ENCODE measurements around the gene GRIK1.
"Not testable (repeated sequence)": the region's sequence is repeated elsewhere in the genome, so short reads cannot be mapped to it uniquely, and the experiment has no call there.

GRIK1 gene

GRCh38 chr21:29639366-29640079 lies 300.3 kb downstream of the GRIK1 start:
- no peak for DNase-seq

DNA sequence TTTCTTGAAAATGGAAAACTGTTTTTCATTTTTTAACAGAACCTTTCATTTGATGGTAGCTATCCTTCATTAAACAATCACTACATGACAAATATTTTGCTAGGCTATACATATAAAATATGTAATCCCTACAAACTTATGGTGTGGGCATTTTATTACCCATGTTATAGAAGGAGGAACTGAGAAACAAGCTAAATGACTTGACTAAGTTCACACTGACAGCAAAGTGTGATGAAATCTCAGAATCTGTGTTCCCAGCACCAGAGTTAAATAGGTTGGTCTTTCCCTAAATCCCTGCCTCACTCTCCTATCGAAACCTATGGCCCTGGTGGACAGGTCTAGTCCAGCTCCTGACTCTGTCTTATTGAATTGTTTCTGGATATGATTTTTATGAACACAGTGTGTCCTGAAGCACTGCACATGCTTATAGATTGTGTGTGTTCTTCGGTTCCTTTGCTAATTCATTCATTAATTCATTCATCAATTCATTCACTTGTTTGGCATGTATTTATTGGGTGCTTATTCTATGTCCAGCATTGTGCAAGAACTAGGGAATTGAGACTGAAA lies 301.0 kb downstream of the GRIK1 start:
- no peak for DNase-seq

DNA sequence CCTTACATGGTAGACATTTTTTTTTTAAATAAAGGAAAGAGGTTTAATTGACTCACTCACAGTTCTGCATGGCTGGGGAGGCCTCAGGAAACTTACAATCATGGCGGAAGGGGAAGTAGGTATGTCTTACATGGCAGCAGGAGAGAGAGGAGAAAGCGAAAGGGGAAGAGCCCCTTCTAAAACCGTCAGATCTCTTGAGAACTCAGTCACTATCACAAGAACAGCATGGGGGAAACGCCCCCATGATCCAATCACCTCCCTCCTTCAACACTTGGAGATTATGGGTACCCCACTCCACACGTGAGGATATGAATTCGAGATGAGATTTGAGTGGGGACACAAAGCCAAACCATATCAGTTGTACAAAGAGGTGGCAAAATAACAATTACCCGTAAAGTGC lies 301.7 kb downstream of the GRIK1 start:
- DNase-seq, result no peak

- DNase-seq, result no peak
These were observed 302.2 kb downstream of the GRIK1 start for GRCh38 chr21:29637553-29637952.

- no peak for DNase-seq
These were observed 302.7 kb downstream of the GRIK1 start for GRCh38 chr21:29637134-29637533.

GRCh38 chr21:29634418-29634817 lies 305.4 kb downstream of the GRIK1 start:
- DNase-seq, result no peak

DNA sequence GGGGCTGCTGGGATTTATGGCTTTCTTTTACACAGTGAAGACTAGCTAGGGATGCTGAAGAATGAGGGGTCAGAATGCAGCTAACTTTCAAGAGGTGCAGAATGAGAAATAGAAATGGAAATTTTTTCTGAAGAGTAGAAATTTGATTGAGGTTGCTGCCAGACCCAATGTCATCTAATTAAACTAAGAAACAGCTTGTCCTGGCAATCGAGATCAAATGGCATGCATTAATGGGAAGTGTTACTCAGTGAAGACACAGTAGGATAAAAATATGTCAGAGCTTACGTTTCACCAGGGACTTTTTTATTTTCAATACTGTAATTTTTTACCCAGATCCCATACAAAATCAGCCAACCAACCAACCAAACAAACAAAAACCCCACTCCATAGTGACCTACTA lies 306.0 kb downstream of the GRIK1 start:
- DNase-seq, result no peak

DNA sequence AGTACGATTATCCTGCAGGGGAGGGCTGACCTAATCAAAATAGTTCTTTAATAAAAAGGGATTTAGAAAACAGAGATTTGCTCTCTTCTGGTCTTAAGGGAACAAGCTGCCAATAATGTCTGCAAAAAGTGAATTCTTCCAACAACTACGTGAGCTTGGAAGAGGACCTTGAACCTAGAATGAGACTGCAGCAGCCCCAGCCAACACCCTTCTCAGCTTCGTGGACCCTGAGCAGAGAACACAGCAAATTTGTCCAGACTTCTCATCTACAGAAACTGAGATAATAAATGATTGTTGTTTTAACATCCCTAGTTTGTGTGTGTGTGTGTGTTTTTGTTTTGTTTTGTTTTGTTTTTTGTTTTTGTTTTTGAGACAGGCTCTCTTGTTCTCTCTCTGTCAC lies 309.4 kb downstream of the GRIK1 start:
- no peak for DNase-seq

DNA sequence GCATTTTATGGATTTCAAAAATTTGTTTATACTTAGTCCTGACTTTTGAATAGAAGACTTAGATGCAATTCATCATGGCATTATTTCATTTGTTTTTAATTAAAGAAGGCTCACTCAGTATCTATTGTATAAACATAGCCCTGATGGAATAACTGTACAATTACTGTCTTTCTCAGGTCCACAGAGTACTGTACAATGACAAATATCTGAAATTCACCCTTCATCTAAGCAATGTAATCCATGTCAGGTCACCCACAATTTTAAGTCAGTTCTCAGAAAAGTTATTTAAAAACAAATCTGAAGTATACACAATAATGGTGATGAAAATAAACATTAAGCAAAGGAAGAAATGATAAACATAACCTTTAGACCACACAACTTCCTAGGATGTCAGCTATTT lies 311.9 kb downstream of the GRIK1 start:
- DNase-seq, result no peak

DNA sequence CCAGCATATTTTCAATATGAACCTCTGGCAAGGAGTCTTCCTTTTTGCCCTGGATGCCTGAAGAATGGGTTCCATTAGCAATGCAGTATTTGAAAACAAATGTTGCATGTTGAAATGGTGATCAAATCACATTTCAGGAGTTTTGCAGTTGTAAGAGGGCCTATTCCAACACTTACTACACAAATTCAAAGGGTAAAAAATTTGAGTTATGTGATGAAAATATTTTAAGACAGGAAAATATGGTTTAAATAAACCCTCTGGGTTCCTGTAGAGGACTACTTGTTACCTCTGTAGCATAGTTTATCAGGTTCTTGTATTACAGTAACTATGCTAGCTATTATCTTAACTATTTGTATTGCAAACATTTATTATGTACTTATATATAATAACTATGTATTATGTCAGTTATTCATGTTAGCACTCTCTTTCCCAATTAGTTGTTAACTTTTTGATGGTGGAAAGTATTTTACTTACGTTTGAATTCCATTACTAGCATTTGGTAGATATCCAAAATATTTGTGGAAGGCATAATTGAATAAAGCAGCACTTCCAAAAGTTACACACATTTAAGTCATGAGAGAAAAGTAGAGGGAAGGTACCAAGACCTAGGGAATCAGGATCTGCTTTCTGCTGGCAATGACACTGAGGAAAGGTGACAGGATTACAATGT lies 312.9 kb downstream of the GRIK1 start:
- no peak for DNase-seq

GRCh38 chr21:29625990-29626389 lies 313.8 kb downstream of the GRIK1 start:
- no peak for DNase-seq

DNA sequence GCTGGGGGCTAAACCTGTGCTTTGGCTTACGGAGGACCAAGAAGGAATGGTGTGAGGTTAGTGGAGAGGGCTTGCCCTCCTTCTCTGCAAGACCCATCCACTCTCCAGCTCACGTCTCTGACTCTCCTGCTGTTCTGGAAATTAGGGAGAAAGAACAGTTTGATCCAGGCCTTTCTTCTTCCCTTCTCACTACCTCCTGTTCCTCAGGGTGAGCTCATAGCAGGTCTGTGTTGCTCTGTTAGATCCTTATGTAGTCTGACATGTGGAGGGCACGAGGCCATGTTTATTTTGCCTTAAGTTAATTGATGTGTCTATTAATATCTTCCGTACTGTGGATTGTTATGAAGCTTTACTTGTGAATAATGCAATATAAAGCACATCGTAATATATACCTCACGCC lies 315.0 kb downstream of the GRIK1 start:
- no peak for DNase-seq

DNA sequence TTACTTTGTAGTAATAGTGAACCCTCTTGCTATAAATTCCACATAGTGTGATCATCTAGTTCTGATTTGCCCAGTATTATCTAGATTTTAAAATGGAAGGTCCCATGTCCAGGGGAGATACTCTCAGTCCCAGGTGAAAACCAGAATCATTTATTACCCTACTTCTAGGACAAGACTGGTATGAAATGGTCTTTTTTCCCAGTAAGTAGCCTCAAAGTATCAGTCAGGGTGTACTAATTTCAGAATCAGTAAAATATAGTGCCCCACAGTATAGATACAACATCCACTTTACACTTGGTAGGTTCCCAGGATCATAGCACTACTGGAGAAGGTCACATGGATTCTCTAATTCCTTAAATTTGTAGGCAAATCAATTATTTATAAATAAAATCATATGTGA lies 318.3 kb downstream of the GRIK1 start:
- DNase-seq, result no peak

- no peak for DNase-seq
These were observed 323.5 kb downstream of the GRIK1 start for GRCh38 chr21:29616209-29616751.

DNA sequence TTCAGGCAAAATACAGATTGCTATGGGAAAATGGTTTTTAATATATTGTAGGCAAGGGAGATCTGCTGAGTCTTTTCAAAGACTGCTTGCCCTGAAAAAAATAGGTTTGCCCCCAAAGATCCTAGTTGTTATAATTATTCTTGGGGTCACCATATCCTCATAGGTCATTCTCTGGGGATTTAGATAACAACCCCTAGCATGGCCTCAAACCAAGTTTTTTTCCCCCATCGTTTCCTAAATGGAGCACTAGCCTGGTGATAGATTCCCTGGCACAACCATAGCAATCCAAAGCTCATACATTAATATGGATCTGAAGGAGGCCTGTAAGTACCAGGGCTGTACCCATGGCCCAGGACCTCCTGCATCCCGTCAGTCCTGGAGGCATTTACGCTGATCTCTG lies 325.9 kb downstream of the GRIK1 start:
- DNase-seq, result no peak

DNA sequence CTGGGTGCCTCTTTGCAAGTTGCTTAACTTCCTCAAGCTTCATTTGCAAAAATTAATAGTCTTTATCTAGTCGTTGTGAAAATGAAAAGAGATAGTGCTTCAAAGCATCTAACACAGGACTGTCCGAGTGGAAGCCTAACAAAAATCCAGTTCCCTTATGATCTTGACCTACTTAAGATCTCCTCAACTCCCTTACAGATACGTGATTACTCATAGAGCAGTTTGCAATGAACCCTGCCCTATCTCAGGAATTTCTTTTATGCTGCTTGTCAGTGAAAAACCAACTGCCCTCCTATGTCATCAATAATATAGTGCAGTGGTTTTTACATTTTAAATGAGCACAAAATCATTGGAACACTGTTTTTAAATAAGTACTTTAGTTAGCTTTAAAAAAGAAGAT lies 326.8 kb downstream of the GRIK1 start:
- no peak for DNase-seq

DNA sequence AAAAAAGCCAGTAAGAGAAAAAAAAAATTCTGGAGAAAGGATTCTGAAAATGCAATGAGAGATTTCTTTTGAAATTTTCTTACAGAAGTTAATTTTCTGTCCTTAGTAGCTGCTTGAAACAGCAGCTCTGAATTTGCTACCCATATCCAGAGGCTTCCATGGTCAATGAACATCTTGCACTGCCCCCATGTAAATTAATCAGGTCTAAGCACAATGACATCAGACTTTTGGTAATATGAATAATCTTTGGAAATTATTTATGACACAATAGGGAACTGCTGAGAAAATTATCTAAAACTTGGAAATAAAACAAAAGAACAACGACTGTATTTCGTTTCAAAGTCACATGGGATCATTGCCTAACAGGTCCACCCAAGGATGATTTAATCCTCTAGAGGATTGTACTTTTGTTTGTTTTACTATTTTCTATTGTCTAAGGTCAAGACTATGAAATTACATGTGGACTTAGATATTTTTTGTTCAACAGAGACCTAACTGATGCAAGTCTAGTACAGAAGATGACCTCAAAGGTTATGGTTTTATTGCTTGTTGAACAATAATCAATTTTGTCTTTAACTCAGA lies 328.9 kb downstream of the GRIK1 start:
- no peak for DNase-seq

DNA sequence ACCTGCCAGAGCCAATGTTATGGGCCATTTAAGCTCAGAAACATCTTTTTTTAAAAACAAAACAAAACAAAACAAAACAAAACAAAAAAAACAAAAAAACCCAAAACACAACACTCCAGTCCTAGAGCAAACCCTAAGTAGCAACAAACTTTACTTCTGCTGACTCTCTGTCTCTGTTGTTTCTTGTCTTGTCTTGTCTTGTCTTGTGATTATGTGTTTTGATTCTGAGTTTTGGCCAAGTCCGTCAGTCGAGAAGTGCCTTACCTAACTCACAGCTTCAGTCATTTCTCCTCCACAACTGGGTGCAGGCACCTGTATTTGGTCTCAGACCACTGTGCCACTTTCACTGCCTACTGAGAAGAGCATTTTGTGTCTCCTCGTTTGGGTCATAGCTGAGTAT lies 333.2 kb downstream of the GRIK1 start:
- no peak for DNase-seq

DNA sequence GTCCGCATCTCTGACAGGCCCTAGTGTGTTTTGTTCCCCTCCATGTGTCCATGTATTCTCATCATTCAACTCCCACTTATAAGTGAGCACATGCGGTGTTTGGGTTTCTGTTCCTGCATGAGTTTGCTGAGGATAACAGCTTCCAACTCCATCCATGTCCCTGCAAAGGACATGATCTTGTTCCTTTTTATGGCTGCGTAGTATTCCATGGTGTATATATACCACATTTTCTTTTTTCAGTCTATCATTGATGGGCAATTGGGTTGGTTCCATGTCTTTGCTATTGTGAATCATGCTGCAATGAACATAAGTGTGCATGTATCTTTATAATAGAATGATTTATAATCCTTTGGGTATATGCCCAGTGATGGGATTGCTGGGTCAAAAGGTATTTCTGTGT lies 334.6 kb downstream of the GRIK1 start:
- DNase-seq, result not testable (repeated sequence)

- DNase-seq, result no peak
These were observed 335.7 kb downstream of the GRIK1 start for GRCh38 chr21:29604076-29604475.

- DNase-seq, result peak; percentile 65
These were observed 338.7 kb downstream of the GRIK1 start for GRCh38 chr21:29601047-29601446.

DNA sequence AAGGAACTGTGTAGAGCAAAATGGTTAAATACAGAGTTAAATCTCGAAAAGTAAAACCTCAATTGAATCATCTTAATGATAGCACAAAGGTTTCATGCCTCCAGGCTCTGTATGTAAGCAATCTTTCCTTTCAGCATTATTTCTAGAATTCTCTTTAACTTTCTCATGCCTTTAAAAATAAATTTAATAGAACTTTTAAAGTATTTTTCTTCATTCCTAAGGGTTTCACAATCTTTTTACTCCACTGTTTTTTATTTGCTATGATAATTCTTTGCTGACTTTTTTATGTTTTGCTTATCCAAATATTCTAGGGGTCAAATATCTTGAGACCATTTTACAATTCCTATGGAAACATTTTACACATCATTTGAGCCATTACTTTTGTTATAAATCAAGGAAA lies 353.1 kb downstream of the GRIK1 start:
- DNase-seq, result no peak

DNA sequence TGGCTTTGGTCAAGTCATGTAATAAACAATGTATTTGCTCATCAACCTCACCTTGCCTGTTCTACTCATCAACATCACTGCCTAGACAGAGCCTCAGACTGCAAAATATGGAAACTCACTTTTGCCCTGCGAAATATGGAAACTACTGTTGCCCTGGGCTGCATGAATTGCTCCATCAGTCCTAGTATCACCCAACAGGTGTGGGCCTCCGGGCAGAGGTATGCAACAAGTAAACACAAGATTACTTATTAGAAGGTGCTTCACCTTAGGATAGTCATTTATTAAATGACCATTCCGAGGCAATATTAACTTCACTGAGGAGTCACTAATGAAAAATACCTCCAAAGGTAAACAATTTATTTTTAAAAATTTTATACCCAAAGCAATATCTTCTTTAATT lies 354.3 kb downstream of the GRIK1 start:
- DNase-seq, result no peak

DNA sequence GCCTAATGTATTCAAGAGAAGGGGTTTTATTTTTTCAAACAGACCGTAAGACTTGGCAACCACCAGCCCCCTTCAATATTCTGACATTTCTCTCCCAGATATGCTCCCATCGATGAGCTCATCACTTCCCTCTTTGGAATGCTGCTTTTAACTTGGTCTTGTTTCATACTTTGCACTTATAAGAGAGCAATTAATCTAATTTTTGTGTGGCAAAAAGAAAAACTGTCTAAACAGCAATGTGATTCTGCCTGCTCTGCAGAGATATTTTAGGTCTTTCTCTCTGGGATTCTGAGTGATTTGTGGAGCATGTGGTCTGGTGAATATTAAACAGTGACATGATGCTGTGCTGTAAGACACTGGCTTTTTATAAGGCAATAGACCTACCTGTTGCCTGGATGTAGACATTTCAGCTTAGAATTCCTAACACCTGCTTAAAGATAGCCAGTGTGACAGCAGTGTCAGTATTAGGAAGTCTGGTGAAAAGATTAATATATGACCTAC lies 356.3 kb downstream of the GRIK1 start:
- no peak for DNase-seq
